ENCODE results near the gene COCH. TPM values are rescaled to one million over a fixed set of nuclear protein-coding genes. Genes with fewer than 3 reads are reported as not detected.

Gene COCH
- total RNA-seq, 1 experiment from 2014 or later: 6.7 TPM

GRCh38 chr14:30834353-30834752 lies 40.0 kb upstream of the COCH start:
- no TSS peak for BruUV-seq (replicated peaks)
- no peak overlapping the region for H3K4me3 ChIP-seq (replicated peaks in 1 of 2; ENCODE audit: low read depth in 1 of 2, low read length in 2 of 2)
- TF ChIP-seq ATF3 (IDR thresholded peaks at IDR 0.05): no peak
- H3K79me2 ChIP-seq (ENCODE audit: insufficient read depth, low read length): no peaks in the 10 kb centered on the region
- ATAC-seq (no peak), DNase-seq (ENCODE audit: low read depth, low spot score) (no peak)
- RAD21 ChIA-PET (ENCODE audit: low non-redundant PET in 1 of 2, low total read pairs in 2 of 2, uncharacterized antibody in 2 of 2, unreplicated experiment in 2 of 2): no interaction called here
- no peak overlapping the region for H3K27ac ChIP-seq (ENCODE audit: low read depth, low read length)
- no peaks in the 10 kb centered on the region for H4K20me1 ChIP-seq (ENCODE audit: insufficient read depth)
- no peak overlapping the region for H3K9ac ChIP-seq (ENCODE audit: low read length)
- H3K27me3 ChIP-seq (ENCODE audit: insufficient read depth, low read length): no peaks in the 10 kb centered on the region
- no peak overlapping the region for H2AFZ ChIP-seq (ENCODE audit: low read depth, low read length, poor library complexity, severe bottlenecking)
- no peaks in the 10 kb centered on the region for H3K4me1 ChIP-seq (ENCODE audit: control insufficient read depth in 1 of 2, insufficient read depth in 2 of 2, low read length in 2 of 2)
- POLR2A ChIA-PET: no interaction called here
- H3K9me3 ChIP-seq (ENCODE audit: control insufficient read depth in 1 of 2, insufficient read depth in 1 of 2, low read depth in 1 of 2, low read length in 2 of 2): peaks cover 0 to 4% of the 10 kb centered on the region in 2 experiments; a peak in 1 of 4 replicates
- H3K4me2 ChIP-seq (ENCODE audit: low read length): no peak overlapping the region
- no peaks in the 10 kb centered on the region for H3K9me2 ChIP-seq (ENCODE audit: insufficient read depth)
- CTCF ChIA-PET: no interaction called here
- intact Hi-C loops (cut with micrococcal nuclease): no loop called here
- H3K36me3 ChIP-seq (ENCODE audit: control insufficient read depth in 1 of 2, insufficient read depth in 2 of 2, low read length in 2 of 2): no peaks in the 10 kb centered on the region

- TF ChIP-seq TCF7L2 (IDR thresholded peaks at IDR 0.05; ENCODE audit: borderline replicate concordance, extremely low read depth, insufficient read depth, insufficient read length) (no peak), SP1 (IDR thresholded peaks at IDR 0.05; ENCODE audit: low read depth) (no peak), ZFX (IDR thresholded peaks at IDR 0.05) (no peak), EZH2 (IDR thresholded peaks at IDR 0.05) (no peak), CTCF (IDR thresholded peaks at IDR 0.05 in 2 of 3, conservative IDR thresholded peaks at IDR 0.05 in 1 of 3; ENCODE audit: borderline replicate concordance in 1 of 3, insufficient read depth in 1 of 3, low read depth in 2 of 3, low read length in 2 of 3) (no peak), RAD21 (IDR thresholded peaks at IDR 0.05; ENCODE audit: low read depth) (no peak), ZNF274 (IDR thresholded peaks at IDR 0.05; ENCODE audit: low read depth, low read length) (no peak)
- Histone ChIP-seq H3K79me2 (ENCODE audit: insufficient read depth, low read length) (no peaks in the 10 kb centered on the region), H3K4me1 (ENCODE audit: control insufficient read depth in 1 of 2, insufficient read depth in 2 of 2, low read length in 2 of 2) (no peaks in the 10 kb centered on the region), H4K20me1 (ENCODE audit: insufficient read depth) (no peaks in the 10 kb centered on the region), H3K9me3 (ENCODE audit: control insufficient read depth in 1 of 2, insufficient read depth in 1 of 2, low read depth in 1 of 2, low read length in 2 of 2) (peaks cover 0 to 4% of the 10 kb centered on the region in 2 experiments; a peak in 1 of 4 replicates), H3K9me2 (ENCODE audit: insufficient read depth) (no peaks in the 10 kb centered on the region), H3K4me3 (replicated peaks in 1 of 2; ENCODE audit: low read depth in 1 of 2, low read length in 2 of 2) (no peak overlapping the region), H2AFZ (ENCODE audit: low read depth, low read length, poor library complexity, severe bottlenecking) (no peak overlapping the region), H3K36me3 (ENCODE audit: control insufficient read depth in 1 of 2, insufficient read depth in 2 of 2, low read length in 2 of 2) (no peaks in the 10 kb centered on the region), H3K27me3 (ENCODE audit: insufficient read depth, low read length) (no peaks in the 10 kb centered on the region), H3K27ac (ENCODE audit: low read depth, low read length) (no peak overlapping the region), H3K9ac (ENCODE audit: low read length) (no peak overlapping the region), H3K4me2 (ENCODE audit: low read length) (no peak overlapping the region)
- RAD21 ChIA-PET (ENCODE audit: low non-redundant PET in 1 of 2, low total read pairs in 2 of 2, uncharacterized antibody in 2 of 2, unreplicated experiment in 2 of 2): no interaction called here
- POLR2A ChIA-PET: no interaction called here
- DNase-seq (ENCODE audit: low read depth, low spot score) (no peak), ATAC-seq (no peak)
- CTCF ChIA-PET: no interaction called here
- intact Hi-C loops (cut with micrococcal nuclease): no loop called here
- BruUV-seq (replicated peaks): no TSS peak
These were observed 36.0 kb upstream of the COCH start for GRCh38 chr14:30838351-30838750.

All from HCT116 (cell line).